B cell (primary cell): ENCODE measurements around the gene STAT1. TPM values are rescaled to one million over a fixed set of nuclear protein-coding genes. Genes with fewer than 3 reads are reported as not detected.
A peak's percentile ranks its signal among the peaks of the same experiment; 100 is the strongest.
"Not testable (repeated sequence)": the region's sequence is repeated elsewhere in the genome, so short reads cannot be mapped to it uniquely, and the experiment has no call there.

ENCODE experiments used
- ATAC-seq: fragments of 200-7000 bp; cut with Tn5 transposase; one replicate; pipeline ENCODE4 v1.10.0; 2021; ENCODE audit warnings: low read depth, mild to moderate bottlenecking, moderate number of reproducible peaks, moderate library complexity
- CTCF ChIA-PET: fragments of 350-600 bp; sonication (Branson Sonifier 250); formaldehyde crosslinking; loops from one replicate; lab custom pipeline; 2021; ENCODE audit warnings: antibody characterized with exemption, inconsistent platforms; lab: Charles Lee
- POLR2A ChIA-PET: fragments of 350-600 bp; sonication (Branson Sonifier 250); formaldehyde crosslinking; loops from one replicate; lab custom pipeline; 2021; ENCODE audit warnings: antibody characterized with exemption; lab: Charles Lee
- DNase-seq: peaks from one replicate; pipeline ENCODE4 v3.0.0; 2013
- H2AFZ ChIP-seq: 2 replicates; pipeline ENCODE4 v1.6.1; 2012; ENCODE audit warnings: mild to moderate bottlenecking, low read depth, low read length; ENCODE audit not compliant: insufficient read depth, poor library complexity, severe bottlenecking
- H3K27ac ChIP-seq, 2 donors: 1 replicate in 1 of 2; 2 replicates in 1 of 2; pipeline ENCODE4 v1.5.1; 2012 to 2013; ENCODE audit warnings: low read length in 2 of 2, mild to moderate bottlenecking in 2 of 2, moderate library complexity in 1 of 2
- H3K27me3 ChIP-seq, 4 experiments: fragments of 200-600 bp in 1 of 4; sonication (generic) in 1 of 4; replicated peaks in 1 of 4; 1 replicate in 2 of 4; 2 replicates in 2 of 4; pipeline versions ENCODE4 v1.6.1 to v1.7.0; 2013 to 2016; ENCODE audit warnings: low read length in 3 of 4, mild to moderate bottlenecking in 2 of 4, mixed read lengths in 1 of 4, moderate library complexity in 1 of 4; ENCODE audit not compliant: insufficient read depth in 4 of 4, control insufficient read depth in 3 of 4; ENCODE audit errors: control extremely low read depth in 1 of 4
- H3K36me3 ChIP-seq, 2 experiments: replicated peaks in 1 of 2; 1 replicate in 1 of 2; 2 replicates in 1 of 2; pipeline versions ENCODE4 v1.6.1 to v1.7.1; 2013; ENCODE audit warnings: low read length in 1 of 2; ENCODE audit not compliant: insufficient read depth in 2 of 2, control insufficient read depth in 1 of 2; ENCODE audit errors: control extremely low read depth in 1 of 2, extremely low read depth in 1 of 2
- H3K4me1 ChIP-seq, 2 donors: fragments of 200-600 bp in 1 of 2; sonication (generic) in 1 of 2; 1 replicate in 1 of 2; 2 replicates in 1 of 2; pipeline versions ENCODE4 v1.5.1 to v1.6.1; 2013 to 2017; ENCODE audit warnings: low read length in 2 of 2; ENCODE audit not compliant: control insufficient read depth in 2 of 2, insufficient read depth in 2 of 2
- H3K4me2 ChIP-seq: replicated peaks from 2 replicates; pipeline ENCODE3; 2012; ENCODE audit warnings: mild to moderate bottlenecking, low read depth, low read length; ENCODE audit not compliant: poor library complexity, severe bottlenecking
- H3K4me3 ChIP-seq, 5 experiments: fragments of 200-600 bp in 1 of 5; sonication (generic) in 1 of 5; 1 replicate in 3 of 5; 2 replicates in 2 of 5; pipeline versions ENCODE4 v1.5.1 to v1.7.0; 2011 to 2016; ENCODE audit warnings: low read length in 4 of 5, mild to moderate bottlenecking in 4 of 5, low read depth in 2 of 5, control low read depth in 1 of 5, moderate library complexity in 1 of 5; ENCODE audit not compliant: insufficient read depth in 1 of 5; ENCODE audit errors: control extremely low read depth in 1 of 5, extremely low read depth in 1 of 5
- H3K79me2 ChIP-seq: fragments of 200-600 bp; sonication (generic); one replicate; pipeline ENCODE4 v1.6.0; 2016; ENCODE audit warnings: low read length; ENCODE audit not compliant: control insufficient read depth, insufficient read depth
- H3K9ac ChIP-seq: fragments of 200-600 bp; sonication (generic); 2 replicates; pipeline ENCODE4 v1.6.1; 2017; ENCODE audit warnings: mild to moderate bottlenecking, low read length, moderate library complexity
- H3K9me3 ChIP-seq, 3 donors: one replicate each; pipeline versions ENCODE4 v1.6.1 to v1.7.1; 2013; ENCODE audit warnings: low read length in 2 of 3; ENCODE audit not compliant: control insufficient read depth in 2 of 3, insufficient read depth in 1 of 3; ENCODE audit errors: control extremely low read depth in 1 of 3
- H4K20me1 ChIP-seq: 2 replicates; pipeline ENCODE4 v1.6.0; 2012; ENCODE audit warnings: mild to moderate bottlenecking, low read length; ENCODE audit not compliant: insufficient read depth, control insufficient read depth, poor library complexity, severe bottlenecking
- H3K27ac Mint-ChIP-seq: one replicate; pipeline ENCODE4 v1.8.0; 2021; ENCODE audit warnings: mixed read lengths
- H3K27me3 Mint-ChIP-seq: one replicate; pipeline ENCODE4 v1.8.0; 2021; ENCODE audit warnings: mixed read lengths
- H3K4me1 Mint-ChIP-seq: one replicate; pipeline ENCODE4 v1.8.0; 2021; ENCODE audit warnings: mixed read lengths
- H3K4me3 Mint-ChIP-seq: one replicate; pipeline ENCODE4 v1.8.0; 2021; ENCODE audit warnings: mixed read lengths
- H3K9me3 Mint-ChIP-seq: one replicate; pipeline ENCODE4 v1.8.0; 2022; ENCODE audit warnings: mixed read lengths; ENCODE audit not compliant: insufficient read depth
- EZH2 ChIP-seq: IDR thresholded peaks from 2 replicates; pipeline ENCODE4 v1.6.1; 2012; ENCODE audit warnings: borderline replicate concordance, low read depth, mild to moderate bottlenecking, moderate library complexity, low read length; ENCODE audit not compliant: insufficient read depth, poor library complexity, severe bottlenecking
- WGBS: methylation state at CpG from one replicate; pipeline ENCODE4 v1.1.5; 2013; ENCODE audit warnings: missing lambda C conversion rate; ENCODE audit not compliant: insufficient coverage; 5-methylcytosine and 5-hydroxymethylcytosine counted together
- intact Hi-C: fragments of 100-400 bp; cut with micrococcal nuclease; formaldehyde crosslinking; loops from one replicate; pipeline ENCODE4 v1.10.0; 2022
- polyA plus RNA-seq: library from polyadenylated mRNA; depleted of rRNA; stranded (reverse); fragments of >200 nt; gene quantifications from 2 replicates; pipeline ENCODE4 v1.2.3, GENCODE V29; 2012
- total RNA-seq, 2 donors: library from RNA; stranded (reverse); fragments of 120-200 nt in 1 of 2; gene quantifications; 1 replicate in 1 of 2; 2 replicates in 1 of 2; pipeline versions ENCODE4 v1.2.3 to v1.2.4, GENCODE V29; 2013 to 2022
- TF ChIP-seq, protein P1 (sequence below): fragments of 200-600 bp; IDR thresholded peaks from one replicate; pipeline ENCODE4 v1.8.0; 2022; ENCODE audit warnings: antibody characterized with exemption, mild to moderate bottlenecking

STAT1 gene
- total and polyA plus RNA-seq, 2 donors (not counting 1 experiment from before 2014, with no cell fraction given) = 20.5 to 50.9 TPM

DNA sequence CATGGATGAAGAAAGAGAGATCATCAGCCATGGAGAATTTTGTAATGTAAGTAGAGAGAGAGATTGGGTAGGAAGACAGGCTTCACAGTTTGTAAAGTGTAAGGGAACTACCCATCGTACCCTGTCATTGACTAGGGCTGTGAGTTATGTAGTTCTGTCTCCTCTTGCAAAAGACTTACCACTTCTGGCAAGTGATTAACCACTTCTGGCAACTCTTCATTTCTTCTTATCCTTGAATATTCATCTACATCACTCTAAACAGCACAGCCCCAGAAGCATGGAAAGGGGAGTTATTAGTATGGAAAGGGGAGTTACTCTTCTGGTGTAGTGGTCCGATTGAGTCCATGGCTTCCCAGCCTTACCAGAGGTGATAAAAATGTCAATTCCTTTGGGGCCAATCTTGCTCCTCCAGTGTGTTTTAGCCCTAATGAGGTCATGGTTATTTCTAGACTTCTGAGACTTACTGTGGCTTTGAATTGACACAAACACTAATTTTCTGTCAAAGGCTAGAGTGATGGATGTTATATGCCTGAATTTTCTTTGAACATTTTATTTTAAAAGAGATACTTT lies 52.0 kb downstream of the STAT1 start:
- ChIA-PET POLR2A (no interaction called here), CTCF (interaction anchor here (1.0 kb wide), 1 partner anchor 12 kb away, joined by 3 read pairs; no protein-coding TSS in a partner anchor)
- no peaks in the 10 kb centered on the region for H3K79me2 ChIP-seq
- H3K4me1 Mint-ChIP-seq = peaks cover 18% of the 10 kb centered on the region
- intact Hi-C loops = no loop called here
- H3K4me3 Mint-ChIP-seq = no peak overlapping the region
- H3K36me3 ChIP-seq = peaks cover 16 to 45% of the 10 kb centered on the region in 2 experiments
- no peaks in the 10 kb centered on the region for H3K27me3 ChIP-seq
- no peak for DNase-seq
- ATAC-seq = no peak
- H3K9ac ChIP-seq = no peak overlapping the region
- no peaks in the 10 kb centered on the region for H3K9me3 ChIP-seq
- no peaks in the 10 kb centered on the region for H3K27me3 Mint-ChIP-seq
- no peak overlapping the region for H3K4me2 ChIP-seq
- no peak for TF ChIP-seq EZH2
- TF ChIP-seq, protein P1, sequence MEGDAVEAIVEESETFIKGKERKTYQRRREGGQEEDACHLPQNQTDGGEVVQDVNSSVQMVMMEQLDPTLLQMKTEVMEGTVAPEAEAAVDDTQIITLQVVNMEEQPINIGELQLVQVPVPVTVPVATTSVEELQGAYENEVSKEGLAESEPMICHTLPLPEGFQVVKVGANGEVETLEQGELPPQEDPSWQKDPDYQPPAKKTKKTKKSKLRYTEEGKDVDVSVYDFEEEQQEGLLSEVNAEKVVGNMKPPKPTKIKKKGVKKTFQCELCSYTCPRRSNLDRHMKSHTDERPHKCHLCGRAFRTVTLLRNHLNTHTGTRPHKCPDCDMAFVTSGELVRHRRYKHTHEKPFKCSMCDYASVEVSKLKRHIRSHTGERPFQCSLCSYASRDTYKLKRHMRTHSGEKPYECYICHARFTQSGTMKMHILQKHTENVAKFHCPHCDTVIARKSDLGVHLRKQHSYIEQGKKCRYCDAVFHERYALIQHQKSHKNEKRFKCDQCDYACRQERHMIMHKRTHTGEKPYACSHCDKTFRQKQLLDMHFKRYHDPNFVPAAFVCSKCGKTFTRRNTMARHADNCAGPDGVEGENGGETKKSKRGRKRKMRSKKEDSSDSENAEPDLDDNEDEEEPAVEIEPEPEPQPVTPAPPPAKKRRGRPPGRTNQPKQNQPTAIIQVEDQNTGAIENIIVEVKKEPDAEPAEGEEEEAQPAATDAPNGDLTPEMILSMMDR = no peak
- H3K4me1 ChIP-seq = peaks cover 4 to 7% of the 10 kb centered on the region in 2 donors
- H3K27ac Mint-ChIP-seq = peak overlapping the region; percentile 54
- H4K20me1 ChIP-seq = no peaks in the 10 kb centered on the region
- H3K9me3 Mint-ChIP-seq = no peaks in the 10 kb centered on the region
- WGBS = 100% methylated on average over 1 of the region's 2 CpGs
- H3K27ac ChIP-seq = peak overlapping the region in 1 of 2 donors; percentile 1
- H2AFZ ChIP-seq = no peak overlapping the region
- H3K4me3 ChIP-seq = no peak overlapping the region

DNA sequence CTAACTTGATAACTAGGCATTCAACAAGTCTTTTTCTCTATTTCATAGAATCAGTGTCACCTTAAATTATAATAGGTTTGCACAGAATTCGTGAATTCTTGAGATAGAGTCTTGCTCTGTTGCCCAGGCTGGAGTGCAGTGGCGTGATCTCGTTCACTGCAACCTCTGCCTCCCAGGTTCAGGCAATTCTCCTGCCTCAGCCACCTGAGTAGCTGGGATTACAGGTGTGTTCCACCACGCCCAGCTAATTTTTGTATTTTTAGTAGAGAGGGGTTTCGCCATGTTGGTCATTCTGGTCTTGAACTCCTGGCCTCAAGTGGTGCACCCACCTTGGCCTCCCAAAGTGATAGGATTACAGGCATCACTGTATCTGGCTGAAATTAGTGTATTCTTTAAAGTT lies 52.9 kb downstream of the STAT1 start:
- H2AFZ ChIP-seq, H3K4me3 Mint-ChIP-seq, H3K9ac ChIP-seq, H3K27me3 ChIP-seq, H3K79me2 ChIP-seq, H3K4me2 ChIP-seq, intact Hi-C loops, H3K4me1 ChIP-seq, H3K9me3 Mint-ChIP-seq, H3K27me3 Mint-ChIP-seq, ATAC-seq, H3K4me3 ChIP-seq, H3K9me3 ChIP-seq, H3K27ac Mint-ChIP-seq, CTCF ChIA-PET, DNase-seq, H4K20me1 ChIP-seq: not testable (repeated sequence)
- Histone ChIP-seq H3K36me3 (peaks cover 16 to 40% of the 10 kb centered on the region in 2 experiments), H3K27ac (peak overlapping the region in 1 of 2 donors; percentile 1)
- POLR2A ChIA-PET = interaction anchor here (0.6 kb wide), 1 partner anchor 193 kb away, joined by 3 read pairs; no protein-coding TSS in a partner anchor
- WGBS = 96% methylated on average over 4 of the region's 5 CpGs
- H3K4me1 Mint-ChIP-seq = peaks cover 18% of the 10 kb centered on the region
